GM12864 (cell line): ENCODE results near the gene GFPT1.

ENCODE experiments used
- DNase-seq: peaks from one replicate; pipeline ENCODE4 v3.0.0-alpha.2; 2011; ENCODE audit warnings: low read depth
- H3K4me3 ChIP-seq: 2 replicates; pipeline ENCODE4 v1.5.1; 2011; ENCODE audit warnings: mild to moderate bottlenecking, low read depth, low read length, control low read depth
- CTCF ChIP-seq: IDR thresholded peaks from 2 replicates; pipeline ENCODE4 v1.5.1; 2011; ENCODE audit warnings: low read depth, mild to moderate bottlenecking, moderate library complexity, low read length, control low read depth, inconsistent platforms; ENCODE audit errors: missing control alignments

The GFPT1 gene

GRCh38 chr2:69280796-69281412 is 106.1 kb downstream of the GFPT1 start:
- no peak for TF ChIP-seq CTCF
- no peak overlapping the region for H3K4me3 ChIP-seq
- DNase-seq, result no peak

- DNase-seq, result no peak
- no peak for TF ChIP-seq CTCF
- no peak overlapping the region for H3K4me3 ChIP-seq
These were observed 106.9 kb downstream of the GFPT1 start for GRCh38 chr2:69279931-69280681.

GRCh38 chr2:69279211-69279610 is 107.8 kb downstream of the GFPT1 start:
- no peak for TF ChIP-seq CTCF
- no peak for DNase-seq
- H3K4me3 ChIP-seq, result no peak overlapping the region

GRCh38 chr2:69278366-69278765 is 108.7 kb downstream of the GFPT1 start:
- no peak for TF ChIP-seq CTCF

GRCh38 chr2:69275490-69275889 is 111.5 kb downstream of the GFPT1 start:
- TF ChIP-seq CTCF, result no peak
- DNase-seq, result no peak
- no peak overlapping the region for H3K4me3 ChIP-seq

More at GRCh38 chr2:69278366-69278765, 108.7 kb downstream of the GFPT1 start:
- no peak for DNase-seq
- H3K4me3 ChIP-seq, result no peak overlapping the region

GRCh38 chr2:69272803-69273471 is 114.1 kb downstream of the GFPT1 start:
- DNase-seq, result no peak
- H3K4me3 ChIP-seq, result no peak overlapping the region
- no peak for TF ChIP-seq CTCF
